Mesenteric fat pad (tissue), 1 donor: ENCODE data around the gene CANT1. TPM values are rescaled to one million over a fixed set of nuclear protein-coding genes. Genes with fewer than 3 reads are reported as not detected.
A peak's percentile ranks its signal among the peaks of the same experiment; 100 is the strongest.

Source experiments
- DNase-seq: peaks from one replicate; pipeline ENCODE4 v3.0.0-alpha.2; 2020; ENCODE audit warnings: low spot score
- total RNA-seq: library from RNA; stranded (reverse); fragmentation: NEBNext Ultra II Directional; extraction: Animal tissue kit (Norgen Biotek cat#: 25700); gene quantifications from one replicate; pipeline ENCODE4 v1.2.1, GENCODE V29; 2021
- donor health status: DM: yes; HTN: yes; CAD: no.

The CANT1 gene
- total RNA-seq, 1 donor from 2014 or later = 37.9 TPM

GRCh38 chr17:79028496-79029326 is 19.1 kb upstream of the CANT1 start:
- peak; percentile 80 for DNase-seq

- peak; percentile 89 for DNase-seq
Measured at GRCh38 chr17:79027925-79028491, 18.4 kb upstream of the CANT1 start.

GRCh38 chr17:79027274-79027924 is 17.8 kb upstream of the CANT1 start:
- DNase-seq = peak; percentile 79

- peak; percentile 88 for DNase-seq
Measured at GRCh38 chr17:79026376-79027273, 17.1 kb upstream of the CANT1 start.

DNA sequence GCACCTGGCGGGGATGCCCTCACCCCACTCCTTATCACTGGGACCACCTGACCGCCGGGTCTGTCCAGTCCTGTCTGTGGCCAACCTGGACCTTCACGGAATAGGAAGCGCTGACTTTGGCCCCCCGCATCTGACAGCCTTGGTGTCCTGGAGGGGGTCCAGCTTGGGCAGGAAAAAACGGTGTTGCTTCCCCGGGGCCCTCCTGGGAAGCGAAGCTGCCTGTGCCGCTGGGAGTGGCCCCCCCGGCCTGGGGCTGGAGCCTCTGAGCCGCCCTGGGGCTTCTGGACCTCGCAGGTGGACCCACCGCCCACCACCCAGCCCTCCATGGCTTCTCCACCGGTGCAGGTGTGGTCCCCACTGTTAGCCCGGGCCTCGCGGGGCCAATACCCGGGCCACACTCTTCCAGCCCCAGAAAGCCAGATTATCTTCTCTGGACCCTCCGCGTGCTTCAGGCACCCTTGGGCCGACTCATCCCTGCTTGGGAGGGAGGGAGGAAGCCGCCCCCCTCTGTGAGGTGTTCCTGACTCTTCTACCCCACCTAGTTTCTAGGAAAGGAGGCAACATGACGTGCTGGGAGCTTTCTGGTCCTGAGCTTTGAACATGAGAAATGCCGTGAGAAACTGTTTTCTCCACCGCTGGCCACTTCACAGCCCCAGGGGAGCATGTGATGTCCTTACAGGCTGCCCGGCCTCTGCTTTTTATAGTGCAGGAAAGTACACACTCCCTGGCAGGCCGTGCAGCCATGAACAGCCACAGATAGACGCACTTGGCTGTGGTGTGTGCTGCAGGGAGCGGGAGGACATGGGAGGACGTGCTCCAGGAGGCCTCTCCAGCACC is 15.6 kb upstream of the CANT1 start:
- DNase-seq = peak; percentile 85

GRCh38 chr17:79023886-79024771 is 14.6 kb upstream of the CANT1 start, which contains the start of gene C1QTNF1:
Gene C1QTNF1, plus strand, starts transcription at chr17:79024169. Its CDS starts 19,800 bp downstream, at chr17:79043969.
- peak; percentile 91 for DNase-seq

DNA sequence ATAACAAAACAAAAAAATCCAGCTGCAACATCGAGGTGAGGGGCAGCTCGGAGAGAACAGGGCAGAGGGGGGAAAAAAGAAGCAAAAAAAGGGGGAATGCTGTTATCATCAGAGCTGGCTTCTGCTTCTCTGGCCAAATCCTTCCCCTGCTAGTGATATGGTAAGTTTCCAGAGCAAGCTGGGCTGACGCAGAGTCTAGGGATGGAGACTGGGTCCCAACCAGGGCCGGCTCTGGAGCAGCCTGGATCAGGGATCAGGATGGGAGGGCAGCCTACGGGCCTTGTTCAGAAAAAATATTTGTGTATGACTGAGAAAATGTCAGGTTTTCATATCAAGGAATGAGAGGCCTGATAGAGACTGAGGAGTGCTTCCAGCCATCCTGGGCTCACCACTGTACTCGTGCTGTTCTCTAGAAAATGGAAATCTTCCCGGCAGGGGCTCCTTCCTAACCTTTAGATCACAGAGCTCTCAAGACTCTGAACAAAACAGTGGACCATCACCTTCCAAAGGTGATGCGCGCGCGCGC is 13.7 kb upstream of the CANT1 start:
- peak; percentile 62 for DNase-seq

DNA sequence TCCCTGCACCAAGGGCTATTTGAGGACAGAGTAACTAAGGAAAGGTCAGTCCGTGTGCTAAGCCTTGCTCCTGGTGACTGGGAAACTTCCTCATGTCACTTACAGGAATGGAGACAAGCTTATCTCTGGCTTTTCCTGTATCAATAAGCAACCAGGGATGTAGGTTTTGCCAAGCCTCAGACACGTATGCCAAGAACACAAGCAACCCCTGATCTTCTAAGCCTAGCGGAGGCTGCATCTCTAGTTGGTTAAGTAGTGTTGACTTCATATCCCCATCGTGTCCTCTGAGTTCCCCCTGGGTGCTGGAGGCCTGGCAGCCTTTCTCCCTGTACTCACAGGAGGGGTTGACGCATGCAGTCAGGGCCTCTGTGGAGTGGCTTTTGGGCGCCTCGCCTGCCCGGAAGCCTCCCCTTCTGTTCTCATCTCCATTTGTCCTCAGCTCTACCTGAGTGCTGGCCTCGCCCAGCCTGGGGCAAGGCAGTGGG is 13.0 kb upstream of the CANT1 start:
- peak; percentile 91 for DNase-seq

DNA sequence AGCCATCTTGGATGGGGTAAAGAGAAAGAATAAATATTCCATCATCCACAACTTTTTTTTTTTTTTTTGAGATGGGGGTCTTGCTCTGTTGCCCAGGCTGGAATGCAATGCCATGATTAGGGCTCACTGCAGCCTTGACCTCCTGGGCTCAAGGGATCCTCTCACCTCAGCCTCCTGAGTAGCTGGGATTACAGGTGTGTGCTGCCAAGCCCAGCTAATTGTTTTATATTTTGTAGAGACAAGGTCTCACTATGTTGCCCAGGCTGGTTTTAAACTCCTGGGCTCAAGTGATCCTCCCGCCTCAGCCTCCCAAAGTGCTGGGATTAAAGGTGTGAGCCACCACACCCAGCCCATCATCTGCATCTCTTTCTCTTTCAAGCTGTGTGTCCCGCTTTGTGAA is 12.4 kb upstream of the CANT1 start:
- peak; percentile 60 for DNase-seq

DNA sequence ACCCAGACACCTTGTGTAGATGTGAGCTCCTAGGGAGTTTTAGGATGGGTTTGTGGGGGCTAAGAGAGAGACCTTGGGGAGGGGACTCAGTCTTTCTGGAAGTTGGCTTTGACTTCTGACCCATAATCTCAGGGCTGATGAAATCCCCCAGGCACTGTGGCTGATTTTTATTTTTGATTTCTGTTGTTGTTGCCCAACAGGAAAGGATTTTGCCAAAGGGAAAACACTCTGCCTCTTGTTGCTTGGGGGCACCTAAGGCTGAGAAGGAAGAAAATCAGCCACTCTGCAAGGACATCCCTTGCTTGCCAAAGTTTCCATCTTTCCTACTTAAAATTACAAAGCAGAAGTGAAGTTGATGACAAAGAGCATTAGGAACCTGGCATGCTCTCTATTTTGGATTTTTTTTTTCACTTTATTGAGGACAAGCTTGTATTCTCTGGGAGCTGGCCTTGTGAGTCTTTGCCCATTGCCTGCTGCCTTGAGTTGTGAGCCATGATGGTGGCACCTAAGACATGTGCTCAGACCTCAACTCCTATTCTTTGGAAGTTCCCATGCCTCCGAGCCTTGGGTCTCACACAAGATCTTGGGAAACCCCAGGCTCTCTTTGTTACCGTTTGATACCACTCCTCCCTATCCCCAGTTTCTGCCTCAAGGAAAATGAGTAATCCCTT is 11.2 kb upstream of the CANT1 start:
- no peak for DNase-seq

- DNase-seq = peak; percentile 90
Measured at GRCh38 chr17:79019632-79020584, 10.3 kb upstream of the CANT1 start.

DNA sequence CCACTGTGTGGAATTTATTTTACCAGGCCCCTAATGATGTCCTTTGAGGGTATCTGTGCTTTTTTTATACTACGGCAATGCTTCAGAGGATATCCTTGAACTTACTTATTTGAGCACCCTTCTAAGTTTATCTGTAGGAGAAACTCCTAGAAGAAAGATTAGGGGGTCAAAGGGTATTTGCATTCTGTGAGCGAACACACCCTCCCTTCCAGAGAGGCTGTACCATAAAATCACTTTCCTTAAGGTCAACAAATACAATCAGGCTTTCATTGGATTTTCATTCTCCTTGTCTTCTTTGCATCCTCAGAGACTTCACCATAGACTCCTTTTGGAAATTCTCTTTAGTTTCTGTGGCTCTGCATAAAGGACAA is 9.7 kb upstream of the CANT1 start:
- DNase-seq = no peak

DNA sequence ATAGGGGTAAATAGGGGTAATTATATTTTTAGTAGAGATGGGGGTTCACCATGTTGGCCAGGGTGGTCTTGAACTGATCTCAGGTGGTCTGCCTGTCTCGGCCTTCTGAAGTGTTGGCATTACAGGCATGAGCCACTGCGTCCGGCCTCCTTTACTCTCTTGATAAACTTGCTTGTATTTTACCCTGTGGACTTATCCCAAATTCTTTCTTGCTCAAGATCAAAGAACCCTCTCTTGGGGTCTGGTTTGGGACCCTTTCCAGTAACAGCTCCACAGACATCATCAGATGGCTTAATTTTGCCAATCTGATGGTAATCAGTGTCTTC is 8.8 kb upstream of the CANT1 start:
- peak; percentile 6 for DNase-seq

DNA sequence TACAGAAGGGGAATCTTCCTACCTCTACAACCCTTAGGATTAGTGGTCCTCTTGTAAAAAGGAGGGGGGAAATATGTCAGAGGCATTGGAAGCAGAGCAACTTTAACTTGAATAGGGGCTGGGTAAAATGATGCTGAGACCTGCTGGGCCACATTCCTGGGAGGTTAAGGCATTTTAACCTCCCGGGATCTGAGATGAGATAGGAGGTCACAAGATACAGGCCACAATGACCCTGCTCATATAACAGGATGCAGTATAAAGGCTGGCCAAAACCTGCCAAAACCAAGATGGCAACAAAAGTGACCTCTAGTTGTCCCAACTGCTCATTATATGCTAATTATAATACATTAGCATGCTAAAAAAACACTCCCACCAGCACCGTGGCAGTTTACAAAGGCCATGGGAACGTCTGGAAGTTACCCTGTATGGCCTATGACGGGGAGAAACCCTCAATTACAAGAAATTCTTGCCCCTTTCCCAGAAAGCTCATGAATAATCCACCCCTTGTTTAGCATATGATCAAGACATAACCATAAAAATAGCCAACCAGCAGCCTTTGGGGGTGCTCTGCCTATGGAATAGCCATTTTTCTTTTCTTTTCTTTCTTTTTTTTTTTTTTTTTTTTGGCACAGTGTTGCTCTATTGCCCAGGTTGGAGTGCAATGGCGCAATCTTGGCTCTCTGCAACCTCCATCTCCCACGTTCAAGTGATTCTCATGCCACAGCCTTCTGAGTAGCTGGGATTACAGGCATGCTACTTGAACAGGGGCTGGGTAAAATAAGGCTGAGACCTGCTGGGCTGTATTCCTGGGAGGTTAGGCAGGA is 8.2 kb upstream of the CANT1 start:
- DNase-seq = peak; percentile 16

DNA sequence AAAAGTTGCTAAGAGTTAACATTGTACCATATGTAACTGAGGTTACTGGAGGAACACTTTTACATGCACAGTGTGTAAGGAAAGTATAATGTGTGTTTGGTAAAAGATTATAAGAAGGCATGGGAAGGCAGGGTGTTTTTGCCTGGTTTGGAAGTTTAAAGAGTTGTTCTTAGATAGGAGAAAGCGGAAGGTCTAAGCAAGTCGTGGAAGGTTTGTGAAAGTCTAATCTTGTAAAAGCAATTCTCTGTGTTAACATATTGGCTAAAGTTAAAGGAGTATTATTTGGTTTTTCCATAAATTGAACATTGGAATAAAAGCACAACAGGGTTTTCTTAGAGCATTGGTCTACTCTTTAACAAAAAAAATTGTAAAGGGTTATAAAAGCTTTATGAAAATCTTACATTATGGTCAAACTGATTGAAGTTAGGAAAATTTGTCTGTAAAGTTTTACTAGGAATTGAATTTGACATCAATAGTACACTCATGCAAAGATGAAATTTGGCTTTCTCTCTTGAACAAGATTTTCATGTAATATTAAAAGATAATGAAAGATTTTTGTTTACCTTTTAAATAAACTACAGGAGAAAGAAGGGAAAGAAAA is 4.7 kb upstream of the CANT1 start:
- no peak for DNase-seq

- DNase-seq = peak; percentile 22
Measured at GRCh38 chr17:79012563-79013134, 3.1 kb upstream of the CANT1 start.
